Natural killer cell (primary cell): ENCODE measurements around the gene ADGRD1. TPM values are rescaled to one million over a fixed set of nuclear protein-coding genes. Genes with fewer than 3 reads are reported as not detected.

Experiments
- ATAC-seq, 3 donors: fragments of 150-1000 bp in 2 of 3; fragments of 200-7000 bp in 1 of 3; cut with Tn5 transposase; 1 replicate in 1 of 3; 2 replicates in 2 of 3; pipeline ENCODE4 v1.10.0; 2021; ENCODE audit warnings: mild to moderate bottlenecking in 2 of 3, moderate library complexity in 2 of 3
- DNase-seq, 2 donors: peaks; one replicate each; pipeline versions ENCODE4 v3.0.0 to v3.0.0-alpha.2; 2013 to 2021; ENCODE audit warnings: mixed read lengths in 1 of 2
- H3K27ac ChIP-seq: one replicate; pipeline ENCODE4 v1.5.1; 2013; ENCODE audit warnings: mild to moderate bottlenecking, low read length
- H3K27me3 ChIP-seq: one replicate; pipeline ENCODE4 v1.6.1; 2013; ENCODE audit warnings: low read length; ENCODE audit not compliant: control insufficient read depth, insufficient read depth
- H3K36me3 ChIP-seq: one replicate; pipeline ENCODE4 v1.6.1; 2013; ENCODE audit warnings: low read length; ENCODE audit not compliant: control insufficient read depth, insufficient read depth
- H3K4me1 ChIP-seq: one replicate; pipeline ENCODE4 v1.6.1; 2013; ENCODE audit warnings: low read length; ENCODE audit not compliant: control insufficient read depth, insufficient read depth
- H3K4me3 ChIP-seq: one replicate; pipeline ENCODE4 v1.5.1; 2013; ENCODE audit warnings: low read length
- H3K9me3 ChIP-seq: one replicate; pipeline ENCODE4 v1.6.1; 2013; ENCODE audit warnings: low read length; ENCODE audit not compliant: control insufficient read depth, insufficient read depth
- H3K27ac Mint-ChIP-seq, 2 donors: one replicate each; pipeline ENCODE4 v1.8.0; 2022; ENCODE audit warnings: mild to moderate bottlenecking in 2 of 2, mixed read lengths in 2 of 2, moderate library complexity in 1 of 2
- H3K27me3 Mint-ChIP-seq, 2 donors: one replicate each; pipeline ENCODE4 v1.8.0; 2022; ENCODE audit warnings: low read depth in 2 of 2, mixed read lengths in 2 of 2
- H3K36me3 Mint-ChIP-seq: one replicate; pipeline ENCODE4 v1.8.0; 2022; ENCODE audit warnings: mixed read lengths
- H3K4me1 Mint-ChIP-seq, 2 donors: one replicate each; pipeline ENCODE4 v1.8.0; 2022; ENCODE audit warnings: mixed read lengths in 2 of 2
- H3K4me3 Mint-ChIP-seq: one replicate; pipeline ENCODE4 v1.8.0; 2022; ENCODE audit warnings: mild to moderate bottlenecking, moderate library complexity, mixed read lengths
- H3K9me3 Mint-ChIP-seq, 2 donors: one replicate each; pipeline ENCODE4 v1.8.0; 2022; ENCODE audit warnings: mixed read lengths in 2 of 2
- WGBS: methylation state at CpG from one replicate; pipeline ENCODE4 v1.1.7; 2013; ENCODE audit warnings: missing lambda C conversion rate; ENCODE audit not compliant: insufficient coverage; 5-methylcytosine and 5-hydroxymethylcytosine counted together
- intact Hi-C: fragments of 100-400 bp; cut with micrococcal nuclease; formaldehyde crosslinking; loops from one replicate; pipeline ENCODE4 v1.14.2; 2022
- total RNA-seq, 4 donors: library from RNA; stranded (reverse); fragments of 120-200 nt in 1 of 4; gene quantifications; one replicate each; pipeline versions ENCODE4 v1.2.3 to v1.2.4, GENCODE V29; 2013 to 2022
- TF ChIP-seq, protein P1 (sequence below): fragments of 200-600 bp; IDR thresholded peaks from one replicate; pipeline ENCODE4 v1.8.0; 2022; ENCODE audit warnings: antibody characterized with exemption

ADGRD1 gene
- total RNA-seq, 3 donors from 2014 or later (not counting 1 experiment from before 2014, with no cell fraction given), result 0.50 to 3.9 (median 1.4) TPM

DNA sequence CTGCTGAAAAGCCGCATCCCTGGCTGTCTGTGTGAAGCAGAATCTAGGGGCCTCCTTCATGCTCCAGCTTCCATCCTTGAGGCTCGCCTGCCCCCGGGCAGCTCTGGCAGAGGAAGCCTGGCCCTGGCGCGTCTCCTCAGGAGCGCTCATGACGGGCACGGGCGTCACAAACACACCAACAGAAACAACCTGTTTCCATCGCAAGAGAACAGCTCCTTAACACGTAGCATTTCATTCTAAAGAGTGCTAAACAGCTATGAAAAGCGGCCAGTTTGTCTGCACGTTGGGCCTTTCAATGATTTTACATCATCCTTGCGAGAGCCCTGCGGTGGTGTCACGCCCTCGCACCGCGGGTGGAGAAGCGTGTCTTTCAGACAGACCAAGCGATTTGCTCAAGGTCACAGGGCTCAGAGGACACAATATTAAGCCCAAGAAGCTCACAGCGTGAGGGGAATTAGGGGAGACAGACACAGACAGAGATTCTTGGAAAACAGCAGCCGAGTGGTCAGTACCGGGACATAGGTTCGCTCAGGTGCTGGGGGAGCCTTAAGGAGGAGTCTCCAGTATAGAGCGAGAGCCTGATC lies 4.9 kb downstream of the ADGRD1 start:
- Mint-ChIP-seq H3K27ac (no peak overlapping the region), H3K27me3 (peaks cover 7 to 13% of the 10 kb centered on the region in 2 donors), H3K4me3 (no peak overlapping the region), H3K9me3 (no peaks in the 10 kb centered on the region), H3K4me1 (peaks cover 4% of the 10 kb centered on the region in 2 donors), H3K36me3 (no peaks in the 10 kb centered on the region)
- intact Hi-C loops, result no loop called here
- ATAC-seq, result no peak
- no peak overlapping the region for H3K4me3 ChIP-seq
- H3K4me1 ChIP-seq, result peaks cover 10% of the 10 kb centered on the region
- no peak overlapping the region for H3K27ac ChIP-seq
- TF ChIP-seq, protein P1, sequence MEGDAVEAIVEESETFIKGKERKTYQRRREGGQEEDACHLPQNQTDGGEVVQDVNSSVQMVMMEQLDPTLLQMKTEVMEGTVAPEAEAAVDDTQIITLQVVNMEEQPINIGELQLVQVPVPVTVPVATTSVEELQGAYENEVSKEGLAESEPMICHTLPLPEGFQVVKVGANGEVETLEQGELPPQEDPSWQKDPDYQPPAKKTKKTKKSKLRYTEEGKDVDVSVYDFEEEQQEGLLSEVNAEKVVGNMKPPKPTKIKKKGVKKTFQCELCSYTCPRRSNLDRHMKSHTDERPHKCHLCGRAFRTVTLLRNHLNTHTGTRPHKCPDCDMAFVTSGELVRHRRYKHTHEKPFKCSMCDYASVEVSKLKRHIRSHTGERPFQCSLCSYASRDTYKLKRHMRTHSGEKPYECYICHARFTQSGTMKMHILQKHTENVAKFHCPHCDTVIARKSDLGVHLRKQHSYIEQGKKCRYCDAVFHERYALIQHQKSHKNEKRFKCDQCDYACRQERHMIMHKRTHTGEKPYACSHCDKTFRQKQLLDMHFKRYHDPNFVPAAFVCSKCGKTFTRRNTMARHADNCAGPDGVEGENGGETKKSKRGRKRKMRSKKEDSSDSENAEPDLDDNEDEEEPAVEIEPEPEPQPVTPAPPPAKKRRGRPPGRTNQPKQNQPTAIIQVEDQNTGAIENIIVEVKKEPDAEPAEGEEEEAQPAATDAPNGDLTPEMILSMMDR, result no peak
- H3K36me3 ChIP-seq, result no peaks in the 10 kb centered on the region
- no peak for DNase-seq
- no peaks in the 10 kb centered on the region for H3K9me3 ChIP-seq
- WGBS, result 94% methylated on average over 26 of the region's 26 CpGs
- no peaks in the 10 kb centered on the region for H3K27me3 ChIP-seq

DNA sequence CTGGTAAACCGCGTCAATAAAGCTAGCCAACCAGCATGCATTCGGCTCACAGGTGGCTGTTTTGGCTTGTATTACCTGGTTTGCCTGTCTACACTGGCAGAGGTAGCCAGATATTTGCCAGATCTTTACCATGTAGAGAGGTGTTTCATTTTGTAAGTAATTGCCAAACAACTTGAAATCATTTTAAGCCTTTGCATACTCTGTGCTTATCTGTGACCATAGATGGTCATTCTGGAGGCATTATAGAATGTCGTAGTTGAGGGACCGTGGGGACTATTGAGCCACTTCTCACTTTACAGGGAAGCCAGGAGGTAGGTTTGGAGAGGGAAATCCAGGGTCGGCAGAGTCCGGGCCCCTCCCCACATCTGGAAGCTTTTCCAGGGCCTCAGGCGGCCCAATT lies 5.9 kb downstream of the ADGRD1 start:
- Mint-ChIP-seq H3K4me3 (no peak overlapping the region), H3K4me1 (no peaks in the 10 kb centered on the region), H3K27me3 (peaks cover 5 to 9% of the 10 kb centered on the region in 2 donors), H3K9me3 (no peaks in the 10 kb centered on the region), H3K36me3 (no peaks in the 10 kb centered on the region), H3K27ac (no peak overlapping the region)
- intact Hi-C loops, result no loop called here
- peaks cover 1% of the 10 kb centered on the region for H3K4me1 ChIP-seq
- H3K4me3 ChIP-seq, result no peak overlapping the region
- 92% methylated on average over 8 of the region's 8 CpGs for WGBS
- H3K36me3 ChIP-seq, result no peaks in the 10 kb centered on the region
- ATAC-seq (no peak), DNase-seq (no peak)
- H3K27me3 ChIP-seq, result no peaks in the 10 kb centered on the region
- no peaks in the 10 kb centered on the region for H3K9me3 ChIP-seq
- no peak overlapping the region for H3K27ac ChIP-seq
- TF ChIP-seq, protein P1, result no peak

DNA sequence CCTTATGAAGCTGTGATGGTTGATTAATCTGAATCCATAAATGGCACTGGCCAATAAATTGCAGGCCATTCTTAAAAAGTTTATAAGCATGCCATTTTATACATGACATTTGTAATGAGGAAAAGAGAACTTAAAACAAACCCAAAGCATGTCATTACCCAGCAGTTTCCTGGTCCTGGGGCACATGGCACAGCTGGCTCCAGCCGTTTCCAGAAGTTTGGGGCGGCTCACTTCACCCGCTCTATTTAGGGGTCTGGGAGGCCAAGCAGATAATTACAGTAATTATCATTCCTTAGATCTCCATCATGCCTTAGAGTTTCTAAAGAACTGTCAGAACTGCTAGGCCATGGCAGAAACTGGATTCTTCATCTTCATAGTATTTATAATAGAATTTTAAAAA lies 6.4 kb downstream of the ADGRD1 start:
- no peaks in the 10 kb centered on the region for H3K9me3 ChIP-seq
- no peaks in the 10 kb centered on the region for H3K27me3 ChIP-seq
- TF ChIP-seq, protein P1, result no peak
- DNase-seq, result no peak
- no peaks in the 10 kb centered on the region for H3K9me3 Mint-ChIP-seq
- H3K4me3 ChIP-seq, result no peak overlapping the region
- no peak for ATAC-seq
- intact Hi-C loops, result no loop called here
- H3K4me1 ChIP-seq, result no peaks in the 10 kb centered on the region
- no peak overlapping the region for H3K27ac Mint-ChIP-seq
- H3K36me3 Mint-ChIP-seq, result no peaks in the 10 kb centered on the region
- WGBS, result 90% methylated on average over 3 of the region's 3 CpGs
- peaks cover 5 to 9% of the 10 kb centered on the region in 2 donors for H3K27me3 Mint-ChIP-seq
- H3K27ac ChIP-seq, result no peak overlapping the region
- H3K4me1 Mint-ChIP-seq, result no peaks in the 10 kb centered on the region
- no peaks in the 10 kb centered on the region for H3K36me3 ChIP-seq
- H3K4me3 Mint-ChIP-seq, result no peak overlapping the region

DNA sequence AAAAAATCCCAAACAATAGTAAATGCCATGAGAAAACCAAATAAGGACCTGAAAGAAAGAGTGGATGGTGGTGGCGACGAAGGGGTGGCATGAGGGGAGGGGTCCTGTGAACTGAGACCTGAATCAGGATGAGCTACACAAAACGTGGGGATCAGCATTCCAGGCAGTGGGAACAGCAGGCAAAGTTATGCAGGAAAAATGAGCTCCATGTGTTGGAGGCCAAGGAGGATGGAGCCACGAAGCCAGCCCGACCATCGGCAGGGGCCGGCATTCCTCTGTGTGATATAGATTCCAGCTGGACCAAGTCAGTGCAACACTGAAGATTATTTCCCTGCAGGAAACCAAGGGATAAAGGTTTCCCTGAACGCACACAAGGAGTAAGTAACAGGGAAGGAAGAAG lies 7.1 kb downstream of the ADGRD1 start:
- DNase-seq (no peak), ATAC-seq (no peak)
- no peak overlapping the region for H3K27ac Mint-ChIP-seq
- H3K27ac ChIP-seq, result no peak overlapping the region
- TF ChIP-seq, protein P1, result no peak
- no peaks in the 10 kb centered on the region for H3K4me1 Mint-ChIP-seq
- WGBS, result 89% methylated on average over 8 of the region's 8 CpGs
- H3K4me3 Mint-ChIP-seq, result no peak overlapping the region
- H3K36me3 Mint-ChIP-seq, result no peaks in the 10 kb centered on the region
- no peak overlapping the region for H3K4me3 ChIP-seq
- H3K27me3 Mint-ChIP-seq, result peaks cover 5 to 9% of the 10 kb centered on the region in 2 donors
- H3K4me1 ChIP-seq, result no peaks in the 10 kb centered on the region
- no peaks in the 10 kb centered on the region for H3K9me3 Mint-ChIP-seq
- H3K9me3 ChIP-seq, result no peaks in the 10 kb centered on the region
- H3K27me3 ChIP-seq, result no peaks in the 10 kb centered on the region
- intact Hi-C loops, result no loop called here
- no peaks in the 10 kb centered on the region for H3K36me3 ChIP-seq
